HG03159 (cell line): ENCODE measurements around the gene SEMA4B.

Source experiments
- ATAC-seq: cut with Tn5 transposase; IDR thresholded peaks from one replicate; pipeline ENCODE4 v1.9.1; 2021; ENCODE audit warnings: mild to moderate bottlenecking, moderate library complexity; ENCODE audit not compliant: unreplicated experiment

Gene SEMA4B

GRCh38 chr15:90205050-90205848 lies 4.1 kb downstream of the SEMA4B start:
- no peak for ATAC-seq

GRCh38 chr15:90205886-90206285 lies 4.8 kb downstream of the SEMA4B start:
- no peak for ATAC-seq

GRCh38 chr15:90207252-90207651 lies 6.1 kb downstream of the SEMA4B start:
- no peak for ATAC-seq

- no peak for ATAC-seq
Measured at GRCh38 chr15:90208356-90208755, 7.2 kb downstream of the SEMA4B start.

- no peak for ATAC-seq
Measured at GRCh38 chr15:90209591-90209990, 8.5 kb downstream of the SEMA4B start.

GRCh38 chr15:90210593-90210992 lies 9.5 kb downstream of the SEMA4B start:
- ATAC-seq, result no peak

GRCh38 chr15:90211009-90211408 lies 9.9 kb downstream of the SEMA4B start:
- no peak for ATAC-seq

- no peak for ATAC-seq
Measured at GRCh38 chr15:90211440-90212143, 10.5 kb downstream of the SEMA4B start.

GRCh38 chr15:90212221-90213098 lies 11.3 kb downstream of the SEMA4B start:
- no peak for ATAC-seq

- ATAC-seq, result no peak
Measured at GRCh38 chr15:90213122-90213817, 12.1 kb downstream of the SEMA4B start.

GRCh38 chr15:90213818-90214204 lies 12.7 kb downstream of the SEMA4B start:
- no peak for ATAC-seq

GRCh38 chr15:90214553-90215196 lies 13.5 kb downstream of the SEMA4B start:
- ATAC-seq, result no peak

- no peak for ATAC-seq
Measured at GRCh38 chr15:90217671-90218394, 16.7 kb downstream of the SEMA4B start.

GRCh38 chr15:90219421-90220141 lies 18.5 kb downstream of the SEMA4B start:
- no peak for ATAC-seq

GRCh38 chr15:90221246-90221900 lies 20.2 kb downstream of the SEMA4B start:
- ATAC-seq, result no peak

GRCh38 chr15:90222547-90222946 lies 21.4 kb downstream of the SEMA4B start:
- ATAC-seq, result no peak

- no peak for ATAC-seq
Measured at GRCh38 chr15:90223441-90224165, 22.5 kb downstream of the SEMA4B start.

- no peak for ATAC-seq
Measured at GRCh38 chr15:90225047-90225446, 23.9 kb downstream of the SEMA4B start.
